Measurements from ENCODE around the gene ZNF597.

GRCh38 chr16:3458278-3458851, 15.1 kb upstream of the ZNF597 start:
- TF ChIP-seq POLR2A (IDR thresholded peaks at IDR 0.05) (no peak), CTCF (IDR thresholded peaks at IDR 0.05) (no peak), POLR2AphosphoS5 (IDR thresholded peaks at IDR 0.05) (no peak)
